CD14-positive monocyte (primary cell): ENCODE measurements around the gene PIWIL4. TPM values are rescaled to one million over a fixed set of nuclear protein-coding genes. Genes with fewer than 3 reads are reported as not detected.

Source experiments
- DNase-seq, 3 donors: peaks; one replicate each; pipeline ENCODE4 v3.0.0-alpha.2; 2011 to 2022
- H2AFZ ChIP-seq: 2 replicates; pipeline ENCODE4 v1.6.0; 2012; ENCODE audit warnings: mild to moderate bottlenecking, low read depth, low read length, inconsistent platforms; ENCODE audit not compliant: insufficient read depth, poor library complexity, severe bottlenecking
- H3K27ac ChIP-seq, 2 donors: 1 replicate in 1 of 2; 2 replicates in 1 of 2; pipeline ENCODE4 v1.5.1; 2012 to 2013; ENCODE audit warnings: low read length in 2 of 2, control low read depth in 1 of 2, inconsistent platforms in 1 of 2, low read depth in 1 of 2, mild to moderate bottlenecking in 1 of 2
- H3K27me3 ChIP-seq, 2 donors: one replicate each; pipeline versions ENCODE4 v1.6.0 to v1.6.1; 2011 to 2013; ENCODE audit warnings: low read length in 2 of 2; ENCODE audit not compliant: control insufficient read depth in 2 of 2, insufficient read depth in 2 of 2
- H3K36me3 ChIP-seq, 2 donors: replicated peaks in 1 of 2; 1 replicate in 1 of 2; 2 replicates in 1 of 2; pipeline versions ENCODE4 v1.5.1 to v1.6.1; 2012 to 2013; ENCODE audit warnings: low read length in 2 of 2, control low read depth in 1 of 2, inconsistent platforms in 1 of 2, mild to moderate bottlenecking in 1 of 2; ENCODE audit not compliant: insufficient read depth in 2 of 2, control insufficient read depth in 1 of 2
- H3K4me1 ChIP-seq, 2 donors: 1 replicate in 1 of 2; 2 replicates in 1 of 2; pipeline versions ENCODE4 v1.5.1 to v1.6.1; 2012 to 2013; ENCODE audit warnings: low read length in 2 of 2, control low read depth in 1 of 2, inconsistent platforms in 1 of 2, mild to moderate bottlenecking in 1 of 2, moderate library complexity in 1 of 2; ENCODE audit not compliant: insufficient read depth in 2 of 2, control insufficient read depth in 1 of 2
- H3K4me2 ChIP-seq: replicated peaks from 2 replicates; pipeline ENCODE3; 2012; ENCODE audit warnings: low read length, moderate library complexity, mild to moderate bottlenecking; ENCODE audit not compliant: poor library complexity, severe bottlenecking; ENCODE audit errors: extremely low read depth
- H3K4me3 ChIP-seq, 3 experiments: fragments of 200-600 bp in 1 of 3; sonication (generic) in 1 of 3; replicated peaks in 1 of 3; 1 replicate in 2 of 3; 2 replicates in 1 of 3; pipeline ENCODE4 v1.5.1; 2011 to 2013; ENCODE audit warnings: low read length in 3 of 3, mild to moderate bottlenecking in 3 of 3, control low read depth in 2 of 3, low read depth in 2 of 3, inconsistent platforms in 1 of 3, moderate library complexity in 1 of 3
- H3K79me2 ChIP-seq: 2 replicates; pipeline ENCODE4 v1.6.0; 2012; ENCODE audit warnings: mild to moderate bottlenecking, control low read depth, inconsistent platforms, low read length, moderate library complexity; ENCODE audit not compliant: insufficient read depth
- H3K9ac ChIP-seq: 2 replicates; pipeline ENCODE4 v1.6.0; 2017; ENCODE audit warnings: low read length, mild to moderate bottlenecking; ENCODE audit not compliant: insufficient read depth, poor library complexity, severe bottlenecking
- H3K9me3 ChIP-seq, 2 donors: replicated peaks in 1 of 2; 1 replicate in 1 of 2; 2 replicates in 1 of 2; pipeline versions ENCODE4 v1.5.1 to v1.6.1; 2012 to 2013; ENCODE audit warnings: low read length in 2 of 2, control low read depth in 1 of 2; ENCODE audit not compliant: control insufficient read depth in 1 of 2, insufficient read depth in 1 of 2
- H4K20me1 ChIP-seq: 2 replicates; pipeline ENCODE4 v1.6.0; 2012; ENCODE audit warnings: mild to moderate bottlenecking, low read length, control low read depth, moderate library complexity; ENCODE audit not compliant: insufficient read depth
- H3K27ac Mint-ChIP-seq, 7 donors: one replicate each; pipeline ENCODE4 v1.8.0; 2020; ENCODE audit warnings: mild to moderate bottlenecking in 7 of 7, mixed read lengths in 7 of 7, moderate library complexity in 6 of 7, inconsistent platforms in 2 of 7
- H3K27me3 Mint-ChIP-seq, 3 donors: one replicate each; pipeline ENCODE4 v1.8.0; 2021 to 2022; ENCODE audit warnings: low read depth in 3 of 3, mild to moderate bottlenecking in 3 of 3, mixed read lengths in 3 of 3, moderate library complexity in 3 of 3, inconsistent platforms in 1 of 3
- H3K36me3 Mint-ChIP-seq, 2 donors: one replicate each; pipeline ENCODE4 v1.8.0; 2020; ENCODE audit warnings: mixed read lengths in 2 of 2, inconsistent platforms in 1 of 2, mild to moderate bottlenecking in 1 of 2
- H3K4me1 Mint-ChIP-seq: one replicate; pipeline ENCODE4 v1.8.0; 2020; ENCODE audit warnings: mild to moderate bottlenecking, mixed read lengths
- H3K4me3 Mint-ChIP-seq, 2 donors: one replicate each; pipeline ENCODE4 v1.8.0; 2020; ENCODE audit warnings: mild to moderate bottlenecking in 2 of 2, mixed read lengths in 2 of 2, moderate library complexity in 1 of 2
- H3K9me3 Mint-ChIP-seq, 7 donors: one replicate each; pipeline ENCODE4 v1.8.0; 2020 to 2022; ENCODE audit warnings: mixed read lengths in 7 of 7, mild to moderate bottlenecking in 6 of 7, moderate library complexity in 6 of 7, inconsistent platforms in 2 of 7
- WGBS: methylation state at CpG from one replicate; pipeline ENCODE4 v1.1.5; 2013; ENCODE audit warnings: missing lambda C conversion rate; ENCODE audit not compliant: insufficient coverage; 5-methylcytosine and 5-hydroxymethylcytosine counted together
- intact Hi-C, 2 donors: fragments of 100-400 bp; cut with micrococcal nuclease; formaldehyde crosslinking; loops; one replicate each; pipeline versions ENCODE4 v1.15.0 to v1.15.1; 2023
- polyA plus RNA-seq, 3 donors: library from polyadenylated mRNA; depleted of rRNA in 1 of 3; unstranded in 2 of 3; stranded (reverse) in 1 of 3; fragments of 300-500 nt in 2 of 3; fragments of >200 nt in 1 of 3; fragmentation: Illumina TruSeq in 2 of 3; gene quantifications; 1 replicate in 2 of 3; 2 replicates in 1 of 3; pipeline ENCODE4 v1.2.3, GENCODE V29; 2012 to 2021
- TF ChIP-seq, protein P1 (sequence below): fragments of 200-600 bp; IDR thresholded peaks from one replicate; pipeline ENCODE4 v1.8.0; 2022; ENCODE audit warnings: antibody characterized with exemption, mild to moderate bottlenecking

Gene PIWIL4
- polyA plus RNA-seq, 3 donors = 0.98 to 14.2 (median 1.1) TPM

- Histone ChIP-seq H3K4me1 (peaks cover 13 to 21% of the 10 kb centered on the region in 2 donors), H3K4me2 (no peak overlapping the region), H3K9ac (no peak overlapping the region), H3K27me3 (no peaks in the 10 kb centered on the region), H3K9me3 (no peaks in the 10 kb centered on the region), H3K36me3 (peaks cover 11 to 49% of the 10 kb centered on the region in 2 donors), H4K20me1 (no peaks in the 10 kb centered on the region), H3K4me3 (peak overlapping the region in 1 of 3 experiments; percentile 56), H3K27ac (peak overlapping the region in 1 of 2 donors; percentile 83), H3K79me2 (peaks cover 6% of the 10 kb centered on the region), H2AFZ (peak overlapping the region; percentile 39)
- Mint-ChIP-seq H3K4me3 (no peak overlapping the region), H3K4me1 (peaks cover 16% of the 10 kb centered on the region), H3K27ac (peak overlapping the region in 1 of 7 donors; percentile 40), H3K9me3 (peaks cover 0 to 2% (median 0%) of the 10 kb centered on the region in 7 donors), H3K27me3 (no peaks in the 10 kb centered on the region), H3K36me3 (peaks cover 35 to 62% of the 10 kb centered on the region in 2 donors)
- no CpG with 5 or more reads among the region's 1 CpG for WGBS
- intact Hi-C loops = loop anchor here in 1 of 2 donors (5.0 kb wide), 1 partner anchor 61 kb away; the partner anchor contains the start of gene FUT4
- TF ChIP-seq, protein P1, sequence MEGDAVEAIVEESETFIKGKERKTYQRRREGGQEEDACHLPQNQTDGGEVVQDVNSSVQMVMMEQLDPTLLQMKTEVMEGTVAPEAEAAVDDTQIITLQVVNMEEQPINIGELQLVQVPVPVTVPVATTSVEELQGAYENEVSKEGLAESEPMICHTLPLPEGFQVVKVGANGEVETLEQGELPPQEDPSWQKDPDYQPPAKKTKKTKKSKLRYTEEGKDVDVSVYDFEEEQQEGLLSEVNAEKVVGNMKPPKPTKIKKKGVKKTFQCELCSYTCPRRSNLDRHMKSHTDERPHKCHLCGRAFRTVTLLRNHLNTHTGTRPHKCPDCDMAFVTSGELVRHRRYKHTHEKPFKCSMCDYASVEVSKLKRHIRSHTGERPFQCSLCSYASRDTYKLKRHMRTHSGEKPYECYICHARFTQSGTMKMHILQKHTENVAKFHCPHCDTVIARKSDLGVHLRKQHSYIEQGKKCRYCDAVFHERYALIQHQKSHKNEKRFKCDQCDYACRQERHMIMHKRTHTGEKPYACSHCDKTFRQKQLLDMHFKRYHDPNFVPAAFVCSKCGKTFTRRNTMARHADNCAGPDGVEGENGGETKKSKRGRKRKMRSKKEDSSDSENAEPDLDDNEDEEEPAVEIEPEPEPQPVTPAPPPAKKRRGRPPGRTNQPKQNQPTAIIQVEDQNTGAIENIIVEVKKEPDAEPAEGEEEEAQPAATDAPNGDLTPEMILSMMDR = no peak
- DNase-seq = no peak
Measured at GRCh38 chr11:94603587-94603986, 36.4 kb downstream of the PIWIL4 start.

DNA sequence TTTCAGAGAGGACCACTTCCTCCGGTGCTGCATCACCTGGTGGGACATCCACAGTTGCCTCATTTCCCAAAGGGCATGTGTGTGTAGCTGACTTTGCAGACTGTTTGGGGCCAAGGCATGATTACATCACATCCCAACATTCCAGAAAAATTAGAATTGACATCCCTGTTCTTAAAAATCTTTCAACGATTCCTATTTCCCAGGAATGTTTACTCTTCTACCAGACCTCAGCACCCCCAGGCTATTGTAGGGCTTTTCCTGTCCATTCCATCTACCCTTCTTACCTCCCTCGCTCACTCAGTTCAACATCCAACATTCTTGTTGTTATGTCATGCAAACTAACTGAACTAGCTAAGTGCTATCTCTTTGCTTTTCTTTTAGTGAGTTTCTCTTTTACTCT is 37.3 kb downstream of the PIWIL4 start:
- DNase-seq = no peak
- peaks cover 32 to 61% of the 10 kb centered on the region in 2 donors for H3K36me3 Mint-ChIP-seq
- H3K4me3 Mint-ChIP-seq = no peak overlapping the region
- Histone ChIP-seq H3K27me3 (no peaks in the 10 kb centered on the region), H2AFZ (no peak overlapping the region), H3K79me2 (peaks cover 6% of the 10 kb centered on the region), H3K36me3 (peaks cover 16 to 49% of the 10 kb centered on the region in 2 donors), H3K4me3 (no peak overlapping the region), H3K4me2 (no peak overlapping the region), H3K9me3 (no peaks in the 10 kb centered on the region), H4K20me1 (no peaks in the 10 kb centered on the region), H3K9ac (no peak overlapping the region), H3K27ac (peak overlapping the region in 1 of 2 donors; percentile 15), H3K4me1 (peaks cover 13 to 21% of the 10 kb centered on the region in 2 donors)
- H3K27me3 Mint-ChIP-seq = no peaks in the 10 kb centered on the region
- intact Hi-C loops = loop anchor here in 1 of 2 donors (5.0 kb wide), 1 partner anchor 62 kb away; the partner anchor contains the start of gene FUT4
- TF ChIP-seq, protein P1 = no peak
- peaks cover 16% of the 10 kb centered on the region for H3K4me1 Mint-ChIP-seq
- peak overlapping the region in 1 of 7 donors; percentile 50 for H3K27ac Mint-ChIP-seq
- peaks cover 0 to 2% (median 0%) of the 10 kb centered on the region in 7 donors for H3K9me3 Mint-ChIP-seq
- WGBS = 69% methylated on average over 1 of the region's 3 CpGs
